Thoracic aorta endothelial cell (primary cell): Measurements from ENCODE around the gene PASK. TPM values are rescaled to one million over a fixed set of nuclear protein-coding genes. Genes with fewer than 3 reads are reported as not detected.

Experiments
- small RNA-seq: library from RNA; depleted of rRNA; stranded (forward); fragments of <200 nt; gene quantifications from one replicate; pipeline ENCODE3, GENCODE V24; 2012
- total RNA-seq: library from RNA; depleted of rRNA; stranded (reverse); fragments of >200 nt; gene quantifications from 2 replicates; pipeline ENCODE4 v1.2.3, GENCODE V29; 2012

The PASK gene
- total RNA-seq: 6.5 and 9.0 TPM in 2 replicates

DNA sequence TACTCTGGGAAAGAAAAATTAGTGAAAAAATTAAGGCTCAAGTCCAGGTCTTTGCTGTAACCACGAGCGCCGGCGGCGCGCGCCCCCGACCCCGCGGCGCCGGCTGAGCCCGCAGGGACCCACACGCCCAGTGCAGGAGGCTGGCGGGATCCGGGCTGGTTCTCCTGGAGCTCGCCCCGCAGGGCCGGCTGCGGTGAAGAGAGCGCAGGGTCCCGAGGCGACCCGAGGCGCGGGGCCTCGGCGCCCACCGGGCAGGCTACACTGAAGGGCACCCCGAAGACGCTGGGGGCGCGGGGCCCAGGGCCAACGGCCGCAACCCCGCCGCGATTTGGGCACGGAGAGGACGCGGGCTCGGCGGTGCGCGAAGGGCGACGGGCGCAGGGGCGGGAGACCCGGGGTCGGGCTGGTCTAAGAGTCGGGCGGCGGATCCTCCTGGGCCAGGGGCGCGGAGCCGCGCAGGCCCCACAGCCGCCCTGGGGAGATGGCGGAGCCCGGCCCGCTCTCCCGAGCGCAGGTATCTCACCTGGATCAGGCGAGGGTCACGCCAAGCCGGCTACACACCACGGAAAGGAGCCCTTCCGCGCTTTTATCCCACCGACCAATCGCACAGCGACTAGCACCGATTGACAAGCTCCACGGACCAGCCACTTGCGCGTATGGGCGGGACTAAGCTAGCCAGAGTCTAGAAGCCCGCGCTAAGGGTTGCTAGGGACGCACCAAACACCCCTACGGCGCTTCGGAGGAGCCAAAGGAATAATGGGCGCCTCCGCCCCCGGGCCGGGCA is at the start of gene PASK:
Gene PASK, minus strand, starts transcription at position 582 of the 784 bp plus-strand sequence. CDS start 6,440 bp downstream, outside the sequence.

DNA sequence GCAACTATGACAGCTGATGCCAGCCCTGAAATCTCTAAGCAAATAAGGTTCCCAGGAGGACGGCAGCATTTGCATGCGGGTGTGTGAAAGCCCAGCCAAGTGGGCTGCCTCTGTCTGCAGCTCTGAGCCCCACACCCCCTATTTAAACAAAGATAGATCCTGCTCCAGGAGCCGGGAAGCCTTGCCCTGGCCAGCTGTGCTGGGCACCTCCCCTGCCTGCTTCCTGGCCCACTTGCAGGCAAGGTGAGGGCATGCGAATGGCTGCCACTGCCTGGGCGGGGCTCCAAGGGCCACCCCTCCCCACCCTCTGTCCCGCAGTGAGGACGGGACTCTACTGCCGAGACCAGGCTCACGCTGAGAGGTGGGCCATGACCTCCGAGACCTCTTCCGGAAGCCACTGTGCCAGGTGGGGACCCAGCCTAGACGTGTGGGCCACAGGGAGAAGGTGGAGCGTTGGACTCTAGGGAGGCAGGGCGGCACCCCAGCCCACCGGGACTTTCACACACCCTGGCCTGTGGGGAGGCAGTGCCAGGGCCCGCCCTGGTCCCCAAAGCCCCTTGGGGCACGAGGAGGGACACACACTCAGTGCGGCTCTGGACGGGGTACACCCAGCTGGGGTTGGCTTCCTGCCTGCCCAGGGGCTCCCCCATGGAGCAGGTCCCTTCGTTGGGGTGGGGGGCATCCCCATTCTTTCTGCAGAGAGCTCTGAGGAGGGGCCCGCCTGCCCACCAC is 39.3 kb upstream of the PASK start, which contains the start of gene ANO7:
Gene ANO7, plus strand, starts transcription at position 317 of the 732 bp plus-strand sequence. CDS start 1,387 bp downstream, outside the sequence.

DNA sequence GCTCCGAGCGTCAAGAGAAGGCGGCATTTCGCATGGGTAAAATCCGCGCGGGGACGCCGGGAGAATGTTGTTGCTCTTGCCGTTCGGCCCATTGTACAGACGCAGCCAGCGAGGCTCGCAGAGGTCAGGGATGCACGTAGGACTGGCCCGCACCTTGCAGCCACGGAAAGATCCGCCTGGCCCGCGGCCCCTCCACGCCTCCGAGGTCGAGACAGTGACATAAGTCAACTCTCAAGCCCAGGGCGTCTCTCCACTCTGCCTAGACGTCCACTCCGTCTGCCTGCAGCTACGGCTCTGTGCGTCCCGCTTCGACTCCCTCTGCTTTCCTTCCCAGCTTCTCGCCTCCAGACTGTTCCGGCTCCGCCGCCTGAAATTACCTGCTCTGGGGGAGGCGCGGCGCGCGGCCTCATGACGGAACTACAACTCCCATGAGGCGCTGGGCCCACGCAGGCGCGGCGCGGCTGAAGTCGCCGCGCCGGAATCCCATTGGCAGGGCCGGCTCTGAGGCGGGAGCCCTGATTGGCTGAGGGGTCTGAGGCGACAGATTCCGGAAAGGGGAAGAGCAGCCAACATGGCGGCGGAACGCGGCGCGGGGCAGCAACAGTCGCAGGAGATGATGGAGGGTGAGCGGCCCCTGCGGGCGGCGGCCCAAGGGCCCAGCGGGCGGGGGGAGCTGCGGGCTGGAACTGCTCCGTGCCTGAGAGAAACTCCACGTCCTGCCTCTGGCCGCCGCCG is 820 bp upstream of the PASK start, which contains the start of gene PPP1R7:
Gene PPP1R7, plus strand, starts transcription at position 543 of the 735 bp plus-strand sequence. Its CDS starts 29 bp downstream, at position 572.

DNA sequence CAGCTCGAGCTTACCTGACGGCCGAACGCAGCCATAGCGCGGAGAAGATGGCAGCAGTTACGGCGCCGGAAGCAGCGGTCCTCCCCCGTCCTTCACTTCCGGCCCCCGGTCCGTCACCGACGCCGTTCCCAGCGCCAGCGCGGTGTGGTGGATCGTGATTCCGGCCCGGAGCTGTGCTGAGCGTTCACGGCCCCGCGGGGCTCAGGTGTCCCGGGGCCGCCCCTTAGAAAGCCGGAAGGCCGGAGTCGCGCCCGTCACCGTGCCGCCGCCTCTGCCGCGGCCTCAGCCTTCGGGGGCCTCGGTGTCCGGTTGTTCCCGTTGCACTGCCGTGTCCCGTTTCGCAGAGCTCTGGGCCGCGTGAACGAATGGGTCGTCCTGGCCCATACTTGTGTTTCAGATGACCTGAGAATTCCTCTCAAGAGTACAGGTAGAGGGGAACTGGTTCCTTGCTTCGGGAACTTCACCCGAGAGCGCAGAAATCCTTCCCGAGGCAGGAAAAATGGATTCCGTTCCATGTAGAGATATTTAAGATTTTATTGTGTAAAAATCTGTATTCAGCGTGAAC is 47.0 kb downstream of the PASK start, which contains the start of gene MTERF4:
Gene MTERF4, minus strand, starts transcription at position 49 of the 565 bp plus-strand sequence. Its CDS starts 14 bp downstream, at position 35.

Small RNA genes lying within 50 kb of the gene (small RNA-seq; reads per million reads assigned to genes)
- gene AC005237.2: not detected

Other genes starting within 250 kb of the PASK start
- gene CROCC2, start 243.1 kb downstream of the PASK start, total RNA-seq: not detected in 2 replicates
- 23.1 and 26.3 TPM in 2 replicates for gene SNED1, start 150.9 kb downstream of the PASK start, total RNA-seq
- gene MTERF4, start 47.2 kb downstream of the PASK start, total RNA-seq: 27.0 and 33.2 TPM in 2 replicates
- gene PPP1R7, start 995 bp upstream of the PASK start, total RNA-seq: 53.0 and 56.9 TPM in 2 replicates
- gene ANO7, start 39.2 kb upstream of the PASK start, total RNA-seq: 0.93 and 1.7 TPM in 2 replicates
- 645 and 663 TPM in 2 replicates for gene HDLBP, start 166.2 kb upstream of the PASK start, total RNA-seq
- 564 and 732 TPM in 2 replicates for gene SEPTIN2, start 166.5 kb upstream of the PASK start, total RNA-seq
- 45.5 and 49.5 TPM in 2 replicates for gene FARP2, start 206.8 kb upstream of the PASK start, total RNA-seq